GM18505 (cell line): ENCODE data around the gene ITPK1.

Source experiments
- ATAC-seq: cut with Tn5 transposase; IDR thresholded peaks from one replicate; pipeline ENCODE4 v1.9.1; 2021; ENCODE audit not compliant: unreplicated experiment
- POLR2A ChIP-seq: IDR thresholded peaks from 4 replicates; pipeline ENCODE4 v1.6.1; 2011; ENCODE audit warnings: borderline replicate concordance; ENCODE audit not compliant: insufficient read depth, insufficient read length; ENCODE audit errors: extremely low read depth

ITPK1 gene

DNA sequence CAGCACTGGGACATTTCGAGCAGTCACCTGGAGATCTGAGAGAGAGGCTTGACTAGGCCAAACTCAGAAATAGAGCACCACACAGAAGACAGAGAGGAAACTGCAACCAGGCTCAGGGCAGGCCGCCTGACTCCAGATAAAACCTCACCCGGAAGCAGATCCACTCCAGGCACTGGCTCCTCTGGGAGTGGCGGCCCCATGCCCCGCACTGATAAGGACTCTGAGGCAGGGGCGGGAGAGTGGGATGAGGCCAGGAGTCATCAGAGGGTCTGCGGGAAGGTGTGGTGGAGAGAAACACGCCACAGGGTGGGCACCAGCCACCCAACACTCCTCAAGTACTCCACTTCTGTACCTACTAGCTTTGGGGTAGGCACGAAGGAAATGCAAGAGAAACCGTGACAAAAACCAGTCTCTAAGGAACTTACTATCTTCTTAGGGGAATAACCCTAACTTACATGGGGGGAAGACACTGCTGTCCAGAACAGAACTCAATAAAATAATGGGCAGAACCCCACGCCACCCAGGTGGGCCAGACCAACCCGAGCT, 121.5 kb downstream of the ITPK1 start:
- ATAC-seq, result no peak
- no peak for TF ChIP-seq POLR2A

GRCh38 chr14:92993302-92993701, 122.4 kb downstream of the ITPK1 start:
- no peak for TF ChIP-seq POLR2A
- ATAC-seq, result no peak

- TF ChIP-seq POLR2A, result no peak
- ATAC-seq, result no peak
These were observed 124.2 kb downstream of the ITPK1 start for GRCh38 chr14:92991536-92991935.

DNA sequence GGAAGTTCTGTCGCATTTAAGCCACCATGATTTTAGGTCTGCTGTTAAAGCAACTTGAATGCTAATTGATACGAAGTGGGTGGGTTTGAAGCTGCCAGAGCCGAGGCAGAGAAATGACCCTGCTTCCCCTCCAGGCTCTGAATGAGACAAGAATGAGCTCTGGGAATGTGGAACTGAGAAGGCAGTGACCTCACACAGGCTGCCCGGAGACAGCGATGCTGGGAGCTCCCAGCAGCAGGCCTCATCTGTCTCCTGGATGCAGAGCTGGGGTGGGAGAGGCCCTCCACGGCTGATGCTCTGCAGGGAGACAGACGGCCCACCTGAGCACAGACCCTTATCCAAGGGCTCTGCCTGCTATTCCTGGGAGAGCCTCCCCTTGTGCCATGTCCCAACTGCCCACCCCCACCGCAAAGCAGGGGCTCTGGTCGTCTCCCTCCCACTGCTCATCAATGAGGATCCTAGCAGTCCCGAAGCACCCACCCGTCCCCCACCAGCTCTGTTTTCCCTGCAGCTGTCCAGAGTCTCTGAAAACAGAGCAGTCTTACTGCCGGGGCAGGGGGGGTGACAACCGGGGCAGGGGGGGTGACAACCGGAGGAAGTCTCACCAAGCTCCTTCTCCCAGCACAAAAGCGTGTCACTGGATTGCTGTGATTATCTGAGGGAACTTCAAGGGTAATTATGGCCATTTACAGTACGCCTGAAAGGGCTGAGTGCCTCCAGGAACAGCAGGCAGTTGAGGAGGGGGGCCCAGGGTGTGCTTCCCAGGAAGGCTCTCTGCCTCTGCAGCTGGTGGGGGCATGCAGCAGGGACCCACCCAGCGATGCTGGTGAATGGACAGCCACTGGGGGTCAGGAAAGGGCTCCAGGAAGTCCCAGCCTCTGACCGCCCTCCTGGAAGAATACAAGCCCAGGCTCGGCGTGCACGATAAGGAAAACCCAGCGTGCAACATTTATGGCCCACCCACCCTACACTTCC, 125.0 kb downstream of the ITPK1 start:
- TF ChIP-seq POLR2A, result no peak
- no peak for ATAC-seq

DNA sequence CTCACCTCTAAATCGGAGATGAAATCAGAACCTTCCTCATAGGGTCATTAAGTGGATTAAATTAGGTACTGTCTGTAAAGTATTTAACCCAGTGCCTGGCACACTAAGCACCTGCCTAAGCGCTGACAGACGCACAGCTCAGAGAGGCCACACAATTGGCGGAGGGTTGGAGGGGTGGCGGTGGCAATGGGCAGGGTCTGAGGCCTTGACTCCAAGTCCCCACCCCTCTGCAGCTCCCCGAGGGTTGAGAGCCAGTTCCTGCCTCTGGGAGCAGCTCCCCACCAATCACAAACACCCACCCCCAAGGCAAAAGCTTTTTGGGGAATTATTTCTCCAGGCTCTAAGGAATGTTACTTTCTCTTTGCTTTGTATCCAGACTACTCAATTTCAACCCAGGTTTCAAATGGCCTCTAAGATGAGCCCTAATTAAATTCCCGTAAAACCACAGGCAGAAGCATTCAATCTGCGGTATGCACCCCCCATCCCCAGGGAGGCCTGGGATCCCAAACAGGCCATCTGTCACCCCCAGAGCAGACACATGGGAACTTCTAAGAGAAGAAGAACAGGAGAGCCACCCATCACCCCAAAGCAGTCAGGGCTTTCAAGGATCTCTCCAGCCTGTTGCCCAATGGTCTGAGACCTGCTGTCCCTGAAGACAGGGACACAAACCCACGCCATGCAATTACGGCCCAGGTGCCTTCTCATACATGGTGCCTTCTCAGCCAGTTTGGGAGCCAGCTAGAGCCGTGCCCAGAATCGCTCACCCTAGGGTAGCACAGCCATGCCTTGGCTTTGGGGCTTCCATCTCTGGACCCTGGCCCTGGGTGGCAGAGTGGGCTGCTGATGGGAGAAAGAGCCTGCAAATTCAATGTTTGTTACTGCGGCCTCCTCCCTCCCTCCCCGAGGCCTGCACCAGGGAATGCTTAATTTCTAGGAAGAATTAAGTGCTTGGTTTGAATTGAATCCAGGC, 126.7 kb downstream of the ITPK1 start:
- ATAC-seq, result no peak
- TF ChIP-seq POLR2A, result no peak

- TF ChIP-seq POLR2A, result no peak
- no peak for ATAC-seq
These were observed 127.8 kb downstream of the ITPK1 start for GRCh38 chr14:92987713-92988510.

DNA sequence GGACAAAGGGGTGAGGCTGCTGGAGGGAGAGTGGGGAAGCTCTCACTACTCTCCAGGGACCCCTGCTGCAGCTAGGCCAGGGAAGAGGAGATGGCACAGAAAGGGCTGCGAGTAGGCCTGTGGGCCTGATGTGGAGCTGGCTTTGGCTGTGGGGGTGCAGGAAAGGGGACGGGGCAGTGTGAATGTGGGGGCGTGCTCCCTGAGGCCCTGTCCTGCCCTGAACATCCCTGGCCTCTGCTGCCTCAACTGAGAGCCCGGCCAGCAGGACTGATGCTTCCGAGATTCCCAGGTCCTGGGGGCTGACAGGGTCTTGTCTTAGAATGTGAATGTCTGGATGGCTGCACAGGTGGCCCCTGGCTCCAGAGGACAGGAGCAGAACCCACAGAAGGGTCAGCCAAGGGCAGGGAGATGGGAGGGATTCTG, 128.6 kb downstream of the ITPK1 start:
- no peak for ATAC-seq
- no peak for TF ChIP-seq POLR2A

GRCh38 chr14:92986254-92987147, 129.2 kb downstream of the ITPK1 start:
- ATAC-seq, result no peak
- no peak for TF ChIP-seq POLR2A

DNA sequence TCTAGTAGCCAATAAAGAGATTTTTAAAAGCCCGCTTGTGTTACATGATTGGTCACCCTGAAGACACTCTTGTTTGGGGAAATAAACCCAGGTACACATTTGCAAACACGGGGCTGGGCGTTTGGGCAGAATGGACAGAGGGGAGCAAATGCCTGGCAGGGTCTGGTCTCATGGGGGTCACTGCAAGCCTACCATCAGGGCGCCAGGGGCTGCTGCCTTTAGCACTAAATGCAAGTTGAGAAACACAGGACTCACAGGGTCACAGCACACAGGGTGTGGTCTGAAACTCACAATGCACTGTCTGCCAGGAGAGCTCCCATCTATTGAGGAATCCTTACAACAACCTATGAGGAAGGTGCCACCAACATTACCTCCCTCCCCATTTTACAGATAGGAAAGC, 130.2 kb downstream of the ITPK1 start:
- no peak for TF ChIP-seq POLR2A
- ATAC-seq, result no peak

GRCh38 chr14:92984896-92985295, 130.8 kb downstream of the ITPK1 start:
- no peak for TF ChIP-seq POLR2A
- ATAC-seq, result no peak

DNA sequence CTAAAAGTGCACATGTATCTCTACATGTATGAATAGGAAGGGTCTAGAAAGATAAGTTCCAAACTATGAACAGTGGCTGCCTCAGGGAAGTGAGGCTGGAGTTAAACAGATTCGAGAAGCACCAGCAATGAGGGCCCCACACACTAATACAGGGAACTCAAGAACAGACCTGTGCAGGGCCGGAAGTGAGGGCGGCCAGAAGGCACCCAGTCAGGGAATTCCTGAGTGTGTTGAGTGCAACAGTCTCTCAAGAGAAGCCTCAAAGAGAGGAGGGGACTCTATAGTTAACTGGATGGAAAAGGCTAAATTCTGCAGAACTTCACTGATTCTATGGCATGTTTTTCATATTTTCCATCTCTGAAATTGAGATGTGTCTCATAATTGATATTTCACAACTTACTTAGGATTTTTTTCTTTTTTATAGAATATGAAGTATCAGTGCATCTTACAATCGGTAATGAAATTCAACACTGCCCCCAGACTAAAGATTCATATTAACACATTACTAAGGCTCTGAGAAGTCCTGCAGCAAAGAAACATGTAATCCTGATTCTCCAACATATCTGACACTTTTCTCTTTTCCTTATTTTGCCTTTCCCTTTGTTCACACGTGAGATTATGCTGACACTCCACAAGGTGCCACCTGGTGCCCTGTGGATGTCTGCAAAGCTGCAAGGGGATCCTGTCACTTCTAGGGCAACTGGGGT, 131.5 kb downstream of the ITPK1 start:
- ATAC-seq, result no peak

More for the DNA sequence above, 131.5 kb downstream of the ITPK1 start:
- no peak for TF ChIP-seq POLR2A
